ENCODE results near the gene INTS12. TPM values are rescaled to one million over a fixed set of nuclear protein-coding genes. Genes with fewer than 3 reads are reported as not detected.
"Not testable (repeated sequence)": the region's sequence is repeated elsewhere in the genome, so short reads cannot be mapped to it uniquely, and the experiment has no call there.

Gene INTS12
- total RNA-seq, 1 donor from 2014 or later = 22.0 TPM

- Mint-ChIP-seq H3K4me3 (ENCODE audit: low read depth) (no peak overlapping the region), H3K27me3 (ENCODE audit: low read depth) (no peaks in the 10 kb centered on the region), H3K27ac (no peak overlapping the region), H3K36me3 (ENCODE audit: low read depth) (no peaks in the 10 kb centered on the region), H3K9me3 (no peaks in the 10 kb centered on the region), H3K4me1 (ENCODE audit: low read depth) (peaks cover 9% of the 10 kb centered on the region)
- intact Hi-C loops (cut with micrococcal nuclease) = no loop called here
- no peak for DNase-seq (ENCODE audit: low spot score)
Measured at GRCh38 chr4:105714071-105714521, 5.6 kb upstream of the INTS12 start.

- intact Hi-C loops (cut with micrococcal nuclease) = no loop called here
- H3K27me3 Mint-ChIP-seq (ENCODE audit: low read depth) = no peaks in the 10 kb centered on the region
- H3K4me1 Mint-ChIP-seq (ENCODE audit: low read depth) = peaks cover 11% of the 10 kb centered on the region
- H3K4me3 Mint-ChIP-seq (ENCODE audit: low read depth) = no peak overlapping the region
- H3K9me3 Mint-ChIP-seq = no peaks in the 10 kb centered on the region
- no peaks in the 10 kb centered on the region for H3K36me3 Mint-ChIP-seq (ENCODE audit: low read depth)
- H3K27ac Mint-ChIP-seq = no peak overlapping the region
- DNase-seq (ENCODE audit: low spot score) = no peak
Measured at GRCh38 chr4:105712766-105713165, 4.3 kb upstream of the INTS12 start.

DNA sequence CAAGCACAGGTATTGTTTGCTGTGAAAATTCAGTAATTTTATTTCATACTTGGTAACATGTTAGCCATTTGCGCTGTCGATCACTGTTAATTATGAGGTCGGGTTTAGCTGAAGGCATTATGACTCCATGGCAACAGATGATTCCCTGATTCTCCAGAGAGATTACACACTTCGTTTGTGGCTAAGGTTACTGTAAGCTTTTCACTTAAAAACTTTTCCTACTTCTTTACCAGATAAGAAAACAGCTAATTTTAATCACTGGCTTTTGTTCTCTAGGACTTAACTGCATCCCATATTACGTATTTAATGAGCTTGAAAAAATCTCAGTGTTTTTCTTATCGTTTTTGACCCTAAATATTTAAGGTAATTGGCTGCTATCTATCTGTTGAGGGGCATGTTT lies 2.2 kb upstream of the INTS12 start:
- H3K4me1 Mint-ChIP-seq (ENCODE audit: low read depth) = peaks cover 26% of the 10 kb centered on the region
- no peak overlapping the region for H3K27ac Mint-ChIP-seq
- intact Hi-C loops (cut with micrococcal nuclease) = no loop called here
- H3K27me3 Mint-ChIP-seq (ENCODE audit: low read depth) = no peaks in the 10 kb centered on the region
- H3K4me3 Mint-ChIP-seq (ENCODE audit: low read depth) = no peak overlapping the region
- no peak for DNase-seq (ENCODE audit: low spot score)
- no peaks in the 10 kb centered on the region for H3K9me3 Mint-ChIP-seq
- peaks cover 7% of the 10 kb centered on the region for H3K36me3 Mint-ChIP-seq (ENCODE audit: low read depth)

DNA sequence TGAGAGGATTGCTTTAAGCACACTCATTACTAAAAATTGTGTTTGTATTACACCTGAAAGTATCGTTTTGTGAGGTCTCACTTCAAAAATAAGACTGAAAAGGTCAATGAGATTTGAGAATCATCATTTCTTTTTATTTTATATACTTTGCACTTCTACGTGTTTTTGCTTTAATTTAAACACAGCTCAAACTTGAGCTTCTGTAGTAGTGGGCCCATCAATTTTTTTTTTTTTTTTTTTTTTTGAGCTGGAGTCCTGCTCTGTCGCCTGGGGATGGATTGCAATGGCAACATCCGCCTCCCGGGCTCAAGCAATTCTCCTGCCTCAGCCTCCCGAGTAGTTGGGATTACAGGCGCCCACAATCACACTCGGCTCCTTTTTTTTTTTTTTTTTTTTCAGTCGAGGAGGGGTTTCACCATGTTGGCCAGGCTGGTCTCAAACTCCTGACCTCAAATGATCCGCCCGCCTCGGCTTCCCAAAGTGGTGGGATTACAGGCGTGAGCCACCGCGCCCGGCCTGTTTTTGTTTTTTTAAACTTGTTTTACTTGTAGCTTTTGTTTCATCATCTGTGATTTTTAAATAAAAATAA lies 1.6 kb upstream of the INTS12 start:
- intact Hi-C loops (cut with micrococcal nuclease) = no loop called here
- Mint-ChIP-seq H3K27ac (no peak overlapping the region), H3K4me3 (ENCODE audit: low read depth) (peak overlapping the region; percentile 98), H3K9me3 (no peaks in the 10 kb centered on the region), H3K36me3 (ENCODE audit: low read depth) (peaks cover 7% of the 10 kb centered on the region), H3K4me1 (ENCODE audit: low read depth) (peaks cover 26% of the 10 kb centered on the region), H3K27me3 (ENCODE audit: low read depth) (no peaks in the 10 kb centered on the region)
- DNase-seq (ENCODE audit: low spot score) = no peak

DNA sequence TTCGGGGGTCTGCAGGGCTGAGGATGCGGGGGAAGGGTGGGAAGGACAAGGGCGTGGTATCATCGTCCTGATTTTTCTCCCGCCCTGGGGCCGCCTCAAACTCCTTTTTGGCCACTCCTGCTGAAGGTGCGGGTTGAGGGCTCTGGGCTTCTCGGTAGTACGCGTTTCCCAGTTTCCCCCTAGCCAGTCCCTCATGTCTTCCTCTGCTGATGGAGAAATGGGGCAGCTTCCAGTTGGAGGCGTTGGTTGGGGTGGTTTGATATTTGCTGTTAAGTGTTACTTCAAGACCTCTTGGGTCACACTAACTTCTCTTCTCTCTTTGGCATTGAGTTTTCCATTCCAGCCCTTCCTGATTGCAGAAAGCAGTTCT lies 577 bp upstream of the INTS12 start:
- H3K9me3 Mint-ChIP-seq = no peaks in the 10 kb centered on the region
- H3K4me3 Mint-ChIP-seq (ENCODE audit: low read depth) = peak overlapping the region; percentile 98
- H3K27ac Mint-ChIP-seq = peak overlapping the region; percentile 83
- H3K27me3 Mint-ChIP-seq (ENCODE audit: low read depth) = no peaks in the 10 kb centered on the region
- no peak for DNase-seq (ENCODE audit: low spot score)
- peaks cover 26% of the 10 kb centered on the region for H3K4me1 Mint-ChIP-seq (ENCODE audit: low read depth)
- intact Hi-C loops (cut with micrococcal nuclease) = loop anchor here (5.0 to 10.0 kb wide), 5 partner anchors 186 to 654 kb away; partner anchors contain the start of genes AIMP1, NPNT, PPA2 and TBCK
- peaks cover 7% of the 10 kb centered on the region for H3K36me3 Mint-ChIP-seq (ENCODE audit: low read depth)

DNA sequence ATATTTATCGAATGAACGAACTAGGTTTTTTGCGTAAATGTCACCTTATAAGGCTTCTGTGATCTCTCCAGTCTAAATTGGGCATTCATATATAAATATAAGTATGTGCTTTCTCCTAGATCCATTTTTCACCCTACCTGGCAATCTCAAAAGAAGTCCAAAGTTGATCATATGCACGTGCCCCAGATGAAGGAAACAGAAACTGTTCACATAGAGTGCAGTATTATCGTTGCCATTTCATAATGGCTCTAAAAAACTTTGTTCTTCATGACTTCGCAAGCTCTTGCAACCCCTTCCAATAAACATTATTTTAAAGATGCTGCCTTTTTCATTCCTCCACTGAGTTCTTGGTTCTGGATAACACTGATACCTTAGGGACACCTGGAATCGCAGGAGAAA lies 708 bp downstream of the INTS12 start:
- Mint-ChIP-seq H3K4me3 (ENCODE audit: low read depth) (peak overlapping the region; percentile 98), H3K27ac (peak overlapping the region; percentile 94), H3K27me3 (ENCODE audit: low read depth) (no peaks in the 10 kb centered on the region), H3K9me3 (no peaks in the 10 kb centered on the region), H3K4me1 (ENCODE audit: low read depth) (peaks cover 26% of the 10 kb centered on the region), H3K36me3 (ENCODE audit: low read depth) (peaks cover 7% of the 10 kb centered on the region)
- intact Hi-C loops (cut with micrococcal nuclease) = loop anchor here (5.0 to 10.0 kb wide), 5 partner anchors 187 to 653 kb away; partner anchors contain the start of genes AIMP1, NPNT, PPA2 and TBCK
- DNase-seq (ENCODE audit: low spot score) = no peak

- no peak for DNase-seq (ENCODE audit: low spot score)
- H3K4me3 Mint-ChIP-seq (ENCODE audit: low read depth) = no peak overlapping the region
- H3K27ac Mint-ChIP-seq = no peak overlapping the region
- no peaks in the 10 kb centered on the region for H3K27me3 Mint-ChIP-seq (ENCODE audit: low read depth)
- H3K4me1 Mint-ChIP-seq (ENCODE audit: low read depth) = no peaks in the 10 kb centered on the region
- peaks cover 27% of the 10 kb centered on the region for H3K36me3 Mint-ChIP-seq (ENCODE audit: low read depth)
- intact Hi-C loops (cut with micrococcal nuclease) = no loop called here
- H3K9me3 Mint-ChIP-seq = no peaks in the 10 kb centered on the region
Measured at GRCh38 chr4:105698607-105699006, 9.9 kb downstream of the INTS12 start.

DNA sequence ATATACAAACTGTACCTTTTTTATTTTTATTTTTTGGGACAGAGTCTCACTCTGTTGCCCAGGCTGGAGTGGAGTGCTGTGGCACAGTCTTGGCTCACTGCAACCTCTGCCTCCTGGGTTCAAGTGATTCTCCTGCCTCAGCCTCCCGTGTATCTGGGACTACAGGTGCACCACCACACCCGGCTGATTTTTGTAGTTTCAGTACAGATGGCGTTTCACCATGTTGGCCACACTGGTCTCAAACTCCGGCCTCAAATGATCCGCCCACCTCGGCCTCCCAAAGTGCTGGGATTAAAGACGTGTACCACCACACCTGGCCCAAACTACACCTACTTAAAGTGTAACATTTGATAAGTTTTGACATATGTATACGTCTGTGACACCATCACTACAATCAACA lies 12.7 kb downstream of the INTS12 start:
- H3K27me3 Mint-ChIP-seq (ENCODE audit: low read depth); DNase-seq (ENCODE audit: low spot score); H3K27ac Mint-ChIP-seq; intact Hi-C loops (cut with micrococcal nuclease); H3K4me3 Mint-ChIP-seq (ENCODE audit: low read depth); H3K9me3 Mint-ChIP-seq; H3K4me1 Mint-ChIP-seq (ENCODE audit: low read depth): not testable (repeated sequence)
- H3K36me3 Mint-ChIP-seq (ENCODE audit: low read depth) = peaks cover 37% of the 10 kb centered on the region

DNA sequence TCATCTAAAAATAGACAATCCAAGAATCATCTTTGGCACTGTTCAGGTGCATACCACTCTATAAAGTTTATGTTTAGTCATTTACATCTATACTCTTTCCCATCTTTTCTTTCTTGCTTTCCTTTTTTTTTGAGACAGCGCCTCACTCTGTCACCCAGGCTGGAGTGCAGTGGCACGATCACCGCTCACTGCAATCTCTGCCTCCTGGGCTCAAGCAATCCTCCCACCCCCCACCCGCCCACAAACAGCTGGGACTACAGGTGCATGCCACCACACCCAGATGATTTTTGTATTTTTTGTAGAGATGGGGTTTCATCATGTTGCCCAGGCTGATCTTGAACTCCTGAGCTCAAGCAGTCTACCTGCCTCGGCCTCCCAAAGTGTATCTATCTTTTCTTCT lies 13.7 kb downstream of the INTS12 start:
- H3K9me3 Mint-ChIP-seq; DNase-seq (ENCODE audit: low spot score); H3K4me3 Mint-ChIP-seq (ENCODE audit: low read depth); H3K4me1 Mint-ChIP-seq (ENCODE audit: low read depth); H3K27ac Mint-ChIP-seq; intact Hi-C loops (cut with micrococcal nuclease); H3K27me3 Mint-ChIP-seq (ENCODE audit: low read depth): not testable (repeated sequence)
- peaks cover 42% of the 10 kb centered on the region for H3K36me3 Mint-ChIP-seq (ENCODE audit: low read depth)

DNA sequence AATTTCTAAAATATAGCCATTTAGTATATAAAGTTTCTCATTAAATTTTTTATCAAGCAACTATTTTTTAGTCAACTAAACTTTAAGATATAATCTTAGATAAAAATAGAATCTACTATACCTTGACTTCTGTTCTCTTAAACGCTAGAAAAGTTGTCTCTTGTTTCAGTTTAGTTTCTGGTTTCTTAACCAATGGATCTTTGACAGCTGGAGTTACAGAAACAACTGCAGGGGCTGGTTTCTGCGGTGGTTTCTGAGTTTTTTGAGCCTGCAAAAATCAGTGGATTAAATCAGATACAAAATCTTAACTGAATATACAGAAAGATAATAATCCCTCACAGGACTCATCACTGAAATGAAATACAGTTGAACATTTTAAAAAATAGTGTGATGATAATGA lies 21.9 kb downstream of the INTS12 start:
- peaks cover 47% of the 10 kb centered on the region for H3K36me3 Mint-ChIP-seq (ENCODE audit: low read depth)
- intact Hi-C loops (cut with micrococcal nuclease) = no loop called here
- H3K4me3 Mint-ChIP-seq (ENCODE audit: low read depth) = no peak overlapping the region
- no peak for DNase-seq (ENCODE audit: low spot score)
- H3K9me3 Mint-ChIP-seq = no peaks in the 10 kb centered on the region
- H3K4me1 Mint-ChIP-seq (ENCODE audit: low read depth) = peaks cover 1% of the 10 kb centered on the region
- no peak overlapping the region for H3K27ac Mint-ChIP-seq
- no peaks in the 10 kb centered on the region for H3K27me3 Mint-ChIP-seq (ENCODE audit: low read depth)

DNA sequence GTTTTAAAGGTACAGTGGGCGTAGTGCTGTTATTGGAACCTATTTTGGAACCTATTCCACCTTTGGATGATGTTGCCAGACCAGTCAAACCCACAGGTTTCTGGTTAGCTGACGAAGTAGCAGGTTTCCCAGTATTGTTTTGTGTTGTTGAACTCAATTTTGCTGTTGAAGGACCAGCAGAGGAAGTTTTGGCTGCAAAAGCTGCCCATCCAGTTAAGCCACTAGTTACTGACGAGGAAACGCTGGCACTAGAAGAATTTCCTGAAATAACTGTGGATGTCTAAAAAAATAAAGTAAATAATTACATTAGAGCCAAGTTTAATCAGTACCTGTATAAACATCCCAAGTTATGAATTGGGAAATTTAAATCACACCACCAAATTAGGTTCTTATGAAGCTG lies 25.5 kb downstream of the INTS12 start:
- intact Hi-C loops (cut with micrococcal nuclease) = no loop called here
- Mint-ChIP-seq H3K27ac (no peak overlapping the region), H3K9me3 (no peaks in the 10 kb centered on the region), H3K36me3 (ENCODE audit: low read depth) (peaks cover 25% of the 10 kb centered on the region), H3K4me3 (ENCODE audit: low read depth) (no peak overlapping the region), H3K27me3 (ENCODE audit: low read depth) (no peaks in the 10 kb centered on the region), H3K4me1 (ENCODE audit: low read depth) (no peaks in the 10 kb centered on the region)
- DNase-seq (ENCODE audit: low spot score) = no peak

GRCh38 chr4:105679186-105679585 lies 29.3 kb downstream of the INTS12 start:
- intact Hi-C loops (cut with micrococcal nuclease) = no loop called here
- Mint-ChIP-seq H3K36me3 (ENCODE audit: low read depth) (peaks cover 14% of the 10 kb centered on the region), H3K9me3 (no peaks in the 10 kb centered on the region), H3K27me3 (ENCODE audit: low read depth) (peaks cover 3% of the 10 kb centered on the region), H3K27ac (no peak overlapping the region), H3K4me1 (ENCODE audit: low read depth) (no peaks in the 10 kb centered on the region), H3K4me3 (ENCODE audit: low read depth) (no peak overlapping the region)
- no peak for DNase-seq (ENCODE audit: low spot score)

- no peak for DNase-seq (ENCODE audit: low spot score)
- Mint-ChIP-seq H3K27me3 (ENCODE audit: low read depth) (peaks cover 5% of the 10 kb centered on the region), H3K4me1 (ENCODE audit: low read depth) (no peaks in the 10 kb centered on the region), H3K9me3 (no peaks in the 10 kb centered on the region), H3K4me3 (ENCODE audit: low read depth) (no peak overlapping the region), H3K27ac (no peak overlapping the region), H3K36me3 (ENCODE audit: low read depth) (peaks cover 11% of the 10 kb centered on the region)
- intact Hi-C loops (cut with micrococcal nuclease) = no loop called here
Measured at GRCh38 chr4:105677709-105678108, 30.8 kb downstream of the INTS12 start.

GRCh38 chr4:105674011-105674410 lies 34.5 kb downstream of the INTS12 start:
- Mint-ChIP-seq H3K4me3 (ENCODE audit: low read depth) (no peak overlapping the region), H3K36me3 (ENCODE audit: low read depth) (no peaks in the 10 kb centered on the region), H3K4me1 (ENCODE audit: low read depth) (no peaks in the 10 kb centered on the region), H3K27me3 (ENCODE audit: low read depth) (peaks cover 7% of the 10 kb centered on the region), H3K27ac (no peak overlapping the region), H3K9me3 (no peaks in the 10 kb centered on the region)
- no peak for DNase-seq (ENCODE audit: low spot score)
- intact Hi-C loops (cut with micrococcal nuclease) = no loop called here
